GM12874 (cell line): ENCODE measurements around the gene PKM.

Experiments used
- TF ChIP-seq, protein P1 (sequence below): IDR thresholded peaks from 2 replicates; pipeline ENCODE4 v1.5.1; 2011; ENCODE audit warnings: low read depth, mild to moderate bottlenecking, control low read depth, low read length, moderate library complexity; ENCODE audit not compliant: insufficient read depth

The PKM gene

DNA sequence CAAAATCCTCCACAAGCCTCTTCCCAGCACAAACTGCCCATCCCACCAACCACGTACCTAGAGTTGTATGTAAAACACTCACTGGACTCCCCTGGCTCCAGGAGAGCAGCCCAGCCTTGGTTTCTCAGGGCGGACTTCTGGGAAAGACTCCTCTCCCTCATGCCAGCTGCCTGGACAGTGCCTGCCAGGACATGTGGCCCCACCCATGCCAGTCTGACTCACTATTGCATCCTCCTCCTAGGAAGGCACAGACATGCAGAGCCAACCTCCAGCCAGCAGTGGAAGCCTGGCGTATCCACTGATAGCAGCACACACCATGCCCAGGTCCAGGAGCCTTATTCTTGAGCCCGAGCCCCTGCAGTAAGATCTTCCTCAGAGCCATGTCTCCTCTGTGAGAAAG lies 8.6 kb downstream of the PKM start:
- TF ChIP-seq, protein P1, sequence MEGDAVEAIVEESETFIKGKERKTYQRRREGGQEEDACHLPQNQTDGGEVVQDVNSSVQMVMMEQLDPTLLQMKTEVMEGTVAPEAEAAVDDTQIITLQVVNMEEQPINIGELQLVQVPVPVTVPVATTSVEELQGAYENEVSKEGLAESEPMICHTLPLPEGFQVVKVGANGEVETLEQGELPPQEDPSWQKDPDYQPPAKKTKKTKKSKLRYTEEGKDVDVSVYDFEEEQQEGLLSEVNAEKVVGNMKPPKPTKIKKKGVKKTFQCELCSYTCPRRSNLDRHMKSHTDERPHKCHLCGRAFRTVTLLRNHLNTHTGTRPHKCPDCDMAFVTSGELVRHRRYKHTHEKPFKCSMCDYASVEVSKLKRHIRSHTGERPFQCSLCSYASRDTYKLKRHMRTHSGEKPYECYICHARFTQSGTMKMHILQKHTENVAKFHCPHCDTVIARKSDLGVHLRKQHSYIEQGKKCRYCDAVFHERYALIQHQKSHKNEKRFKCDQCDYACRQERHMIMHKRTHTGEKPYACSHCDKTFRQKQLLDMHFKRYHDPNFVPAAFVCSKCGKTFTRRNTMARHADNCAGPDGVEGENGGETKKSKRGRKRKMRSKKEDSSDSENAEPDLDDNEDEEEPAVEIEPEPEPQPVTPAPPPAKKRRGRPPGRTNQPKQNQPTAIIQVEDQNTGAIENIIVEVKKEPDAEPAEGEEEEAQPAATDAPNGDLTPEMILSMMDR = no peak

DNA sequence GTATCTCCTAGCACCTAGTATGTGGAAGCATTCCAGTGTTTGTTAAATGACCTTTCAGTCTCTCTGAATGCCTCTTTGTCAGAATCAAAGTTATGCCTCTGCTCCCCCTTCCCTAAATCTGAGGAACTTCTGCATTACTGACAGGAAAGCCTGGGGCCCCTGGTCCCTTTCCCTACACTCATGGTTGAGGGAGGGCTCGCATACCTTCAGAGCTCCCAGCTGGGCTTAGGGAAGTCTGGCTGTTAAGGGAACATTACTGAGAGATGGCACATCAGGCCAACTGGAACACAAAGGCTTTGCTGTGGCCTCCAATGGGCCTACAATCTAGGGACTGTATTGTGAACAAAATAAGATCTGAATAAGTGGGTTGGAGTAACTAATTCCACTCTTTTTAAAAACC lies 10.3 kb downstream of the PKM start:
- TF ChIP-seq, protein P1 = no peak

DNA sequence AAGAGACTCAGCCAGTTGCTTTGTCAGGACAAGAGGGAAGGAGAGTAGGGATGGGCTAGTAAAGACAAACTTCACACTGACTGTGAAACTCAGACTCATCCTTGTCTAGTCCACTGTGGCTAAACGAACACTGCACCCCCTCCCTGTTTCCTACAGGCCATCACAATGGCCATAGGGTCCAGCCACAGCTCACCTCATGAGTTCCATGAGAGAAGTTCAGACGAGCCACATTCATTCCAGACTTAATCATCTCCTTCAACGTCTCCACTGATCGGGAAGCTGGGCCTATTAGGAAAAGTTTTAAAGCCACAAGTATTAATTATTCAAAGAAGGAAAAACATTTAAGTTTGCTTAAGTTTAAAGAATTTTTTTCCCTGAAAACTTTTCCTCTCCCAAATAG lies 13.8 kb downstream of the PKM start:
- TF ChIP-seq, protein P1 = no peak

DNA sequence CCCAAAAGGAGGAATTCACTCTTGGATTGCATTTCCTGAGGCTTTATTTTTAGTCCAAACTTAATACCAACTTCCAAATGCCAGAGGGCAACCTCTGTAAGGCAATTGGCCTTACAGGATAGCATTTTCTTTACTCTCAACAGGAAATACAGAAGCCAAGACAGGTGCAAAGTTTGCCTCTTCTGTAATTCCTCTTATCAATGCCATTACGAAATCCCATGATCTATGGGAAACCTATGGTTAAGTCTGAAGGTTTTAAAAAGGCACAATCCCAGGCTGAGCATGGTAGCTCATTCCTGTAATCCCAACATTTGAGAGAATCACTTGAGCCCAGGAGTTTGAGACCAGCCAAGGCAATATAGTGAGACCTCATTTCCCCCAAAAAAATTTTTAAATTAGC lies 14.9 kb downstream of the PKM start:
- TF ChIP-seq, protein P1 = no peak

DNA sequence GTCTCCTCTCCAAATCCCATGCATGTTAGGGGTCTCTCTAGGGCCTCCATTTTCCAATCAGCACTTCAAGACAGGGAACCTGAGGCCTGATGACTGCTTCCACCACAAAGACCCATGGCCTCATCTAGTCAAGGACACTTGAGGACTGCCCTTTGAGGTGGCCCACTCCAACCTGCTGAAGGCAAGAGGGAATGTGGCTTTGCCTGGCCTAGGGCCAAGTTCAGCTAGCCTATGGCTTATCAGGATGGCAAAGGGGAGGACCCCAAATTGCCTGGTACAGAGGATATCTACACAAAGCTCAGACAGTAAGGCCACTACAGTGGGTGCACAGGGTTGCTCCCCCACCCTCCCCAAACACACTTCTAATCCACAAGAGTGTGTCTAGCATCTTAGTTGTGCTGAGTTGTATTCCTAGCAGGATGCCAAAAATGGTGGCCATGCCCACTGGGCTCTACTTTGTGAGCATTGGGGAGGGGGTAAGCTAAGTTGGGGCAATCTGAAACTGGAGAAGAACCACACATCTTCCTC lies 23.4 kb downstream of the PKM start:
- TF ChIP-seq, protein P1 = no peak

DNA sequence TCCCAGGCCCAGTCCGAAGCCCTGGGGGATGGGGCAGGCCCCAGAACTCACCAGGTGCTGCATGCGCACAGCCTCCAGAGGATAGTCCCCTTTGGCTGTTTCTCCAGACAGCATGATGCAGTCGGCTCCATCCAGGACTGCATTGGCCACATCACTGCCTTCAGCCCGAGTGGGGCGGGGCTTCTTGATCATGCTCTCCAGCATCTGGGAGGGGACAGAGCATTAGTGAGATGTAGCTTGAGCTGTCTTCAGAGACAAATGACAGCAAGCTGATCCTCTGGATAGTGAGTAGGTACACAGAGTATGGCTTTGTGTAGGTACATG lies 24.4 kb downstream of the PKM start:
- TF ChIP-seq, protein P1 = no peak

DNA sequence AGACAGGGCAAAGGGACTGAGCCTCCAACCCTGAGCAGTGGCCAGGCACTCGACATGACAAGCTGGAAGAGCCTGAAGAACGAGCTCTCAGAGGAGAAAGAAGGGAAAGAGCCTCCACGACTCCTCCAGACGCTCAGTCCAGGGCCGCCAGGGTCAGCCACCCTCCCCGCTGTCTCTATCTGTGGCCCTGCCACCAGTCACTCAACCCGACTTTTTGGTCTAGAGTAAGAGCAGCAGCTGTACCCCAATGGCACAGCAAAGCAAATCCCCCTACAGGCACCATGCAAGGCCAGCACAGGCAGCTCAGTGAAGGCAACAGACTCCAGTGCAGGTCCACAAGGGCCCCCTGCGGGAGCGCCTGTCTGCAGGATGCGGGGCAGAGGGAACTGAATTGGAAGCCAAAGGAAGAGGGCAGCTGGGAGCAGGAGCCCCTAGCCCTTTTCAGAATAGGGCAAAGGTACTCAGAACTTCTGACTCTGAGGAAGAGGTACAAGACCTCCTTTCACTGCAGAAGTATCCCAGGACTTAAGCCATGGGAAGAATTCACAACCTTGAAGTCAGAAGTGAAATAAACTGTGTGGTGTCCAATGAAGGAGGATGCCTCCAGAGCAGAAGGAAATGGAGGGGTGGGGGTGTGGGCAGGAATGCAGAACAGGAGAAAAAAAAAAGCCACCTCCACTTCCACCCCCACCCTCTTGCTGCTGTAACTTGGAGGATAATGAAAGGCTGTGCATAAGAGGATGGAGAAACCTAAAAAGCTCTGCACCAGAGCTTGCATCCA lies 24.9 kb downstream of the PKM start:
- TF ChIP-seq, protein P1 = no peak
